OCI-LY3 (cell line): ENCODE results near the gene FRMPD1.

Experiments
- H2AFZ ChIP-seq: fragments of 200-600, 300-600 bp; shearing (Covaris generic); 2 replicates; pipeline ENCODE4 v1.6.0; 2014; ENCODE audit warnings: antibody characterized with exemption, low read depth, low read length
- H3K27ac ChIP-seq: fragments of 200-600, 300-600 bp; sonication (generic); 2 replicates; pipeline ENCODE4 v1.5.1; 2014; ENCODE audit warnings: mild to moderate bottlenecking, low read length, moderate library complexity, mixed read lengths
- H3K27me3 ChIP-seq: fragments of 200-600, 300-600 bp; sonication (generic); 2 replicates; pipeline ENCODE4 v1.6.1; 2014; ENCODE audit warnings: low read depth, low read length, mixed read lengths
- H3K36me3 ChIP-seq: fragments of 200-600, 300-600 bp; sonication (generic); replicated peaks from 2 replicates; pipeline ENCODE3; 2014; ENCODE audit warnings: low read depth, low read length, mixed read lengths
- H3K4me1 ChIP-seq: fragments of 300-600, 200-600 bp; sonication (generic); 2 replicates; pipeline ENCODE4 v1.6.1; 2014; ENCODE audit warnings: low read length, mixed read lengths
- H3K4me2 ChIP-seq: fragments of 200-600, 300-600 bp; sonication (generic); 2 replicates; pipeline ENCODE4 v1.6.1; 2014; ENCODE audit warnings: low read length, mixed read lengths
- H3K4me3 ChIP-seq: fragments of 300-600, 200-600 bp; sonication (generic); 2 replicates; pipeline ENCODE4 v1.5.1; 2014; ENCODE audit warnings: antibody characterized with exemption, mild to moderate bottlenecking, low read length, moderate library complexity
- H3K79me2 ChIP-seq: fragments of 300-600, 200-600 bp; shearing (Covaris generic); 2 replicates; pipeline ENCODE4 v1.6.1; 2014; ENCODE audit warnings: mild to moderate bottlenecking, low read length, mixed read lengths
- H3K9ac ChIP-seq: fragments of 300-600, 200-600 bp; shearing (Covaris generic); 2 replicates; pipeline ENCODE4 v1.6.0; 2014; ENCODE audit warnings: mild to moderate bottlenecking, low read length, moderate library complexity
- H3K9me3 ChIP-seq: fragments of 200-600, 300-600 bp; shearing (Covaris generic); 2 replicates; pipeline ENCODE4 v1.6.1; 2014; ENCODE audit warnings: low read length, mixed read lengths; ENCODE audit not compliant: insufficient read depth
- H4K20me1 ChIP-seq: fragments of 200-600, 300-600 bp; sonication (generic); 2 replicates; pipeline ENCODE4 v1.6.1; 2016; ENCODE audit warnings: low read length, mixed read lengths; ENCODE audit not compliant: insufficient read depth
- CTCF ChIP-seq: fragments of 200-600, 300-600 bp; sonication (generic); IDR thresholded peaks from 2 replicates; pipeline ENCODE4 v1.5.1; 2014; ENCODE audit warnings: antibody characterized with exemption, low read length, low read depth
- EZH2phosphoT487 ChIP-seq: fragments of 200-600 bp; shearing (Covaris generic); IDR thresholded peaks from 2 replicates; pipeline ENCODE4 v1.6.1; 2018; ENCODE audit warnings: antibody characterized with exemption, mixed run types, low read depth

The FRMPD1 gene

GRCh38 chr9:37683531-37684371, 33.0 kb downstream of the FRMPD1 start:
- Histone ChIP-seq H3K79me2 (no peaks in the 10 kb centered on the region), H4K20me1 (no peaks in the 10 kb centered on the region), H3K36me3 (no peaks in the 10 kb centered on the region), H3K4me1 (peaks cover 8% of the 10 kb centered on the region), H3K9me3 (no peaks in the 10 kb centered on the region), H3K4me3 (no peak overlapping the region), H3K9ac (no peak overlapping the region), H2AFZ (no peak overlapping the region), H3K4me2 (no peak overlapping the region), H3K27me3 (peaks cover 31% of the 10 kb centered on the region; the same call in 1 of the 2 replicates), H3K27ac (no peak overlapping the region)
- TF ChIP-seq EZH2phosphoT487, result no peak
- TF ChIP-seq CTCF, result no peak

- Histone ChIP-seq H3K4me3 (no peak overlapping the region), H3K9ac (no peak overlapping the region), H3K4me2 (no peak overlapping the region), H3K4me1 (no peaks in the 10 kb centered on the region), H3K9me3 (no peaks in the 10 kb centered on the region), H3K79me2 (no peaks in the 10 kb centered on the region), H3K36me3 (no peaks in the 10 kb centered on the region), H2AFZ (no peak overlapping the region), H4K20me1 (no peaks in the 10 kb centered on the region), H3K27me3 (peaks cover 63% of the 10 kb centered on the region), H3K27ac (no peak overlapping the region)
- TF ChIP-seq EZH2phosphoT487 (no peak), CTCF (no peak)
Observed at GRCh38 chr9:37692622-37693221, 42.0 kb downstream of the FRMPD1 start.

GRCh38 chr9:37693260-37693659, 42.5 kb downstream of the FRMPD1 start:
- no peaks in the 10 kb centered on the region for H3K9me3 ChIP-seq
- no peak overlapping the region for H3K4me2 ChIP-seq
- no peaks in the 10 kb centered on the region for H4K20me1 ChIP-seq
- H2AFZ ChIP-seq, result no peak overlapping the region
- H3K9ac ChIP-seq, result no peak overlapping the region
- H3K36me3 ChIP-seq, result no peaks in the 10 kb centered on the region
- no peak overlapping the region for H3K27ac ChIP-seq
- H3K4me3 ChIP-seq, result no peak overlapping the region
- H3K79me2 ChIP-seq, result no peaks in the 10 kb centered on the region
- TF ChIP-seq EZH2phosphoT487 (no peak), CTCF (no peak)
- H3K27me3 ChIP-seq, result peaks cover 62% of the 10 kb centered on the region
- H3K4me1 ChIP-seq, result no peaks in the 10 kb centered on the region

GRCh38 chr9:37694355-37694754, 43.6 kb downstream of the FRMPD1 start:
- Histone ChIP-seq H3K79me2 (no peaks in the 10 kb centered on the region), H3K4me3 (no peak overlapping the region), H3K27me3 (peaks cover 55% of the 10 kb centered on the region), H3K36me3 (no peaks in the 10 kb centered on the region), H3K4me2 (no peak overlapping the region), H3K9ac (no peak overlapping the region), H2AFZ (no peak overlapping the region), H3K4me1 (no peaks in the 10 kb centered on the region), H3K9me3 (no peaks in the 10 kb centered on the region), H4K20me1 (no peaks in the 10 kb centered on the region), H3K27ac (no peak overlapping the region)
- TF ChIP-seq EZH2phosphoT487, result no peak
- no peak for TF ChIP-seq CTCF
